Osteoblast (primary cell): ENCODE results near the gene EMC9. TPM values are rescaled to one million over a fixed set of nuclear protein-coding genes. Genes with fewer than 3 reads are reported as not detected.
A peak's percentile ranks its signal among the peaks of the same experiment; 100 is the strongest.

Experiments
- DNase-seq: peaks from one replicate; pipeline ENCODE4 v3.0.0; 2011; ENCODE audit warnings: low spot score, mixed read lengths; ENCODE audit not compliant: insufficient read length; ENCODE audit errors: missing footprints
- H2AFZ ChIP-seq: 2 replicates; pipeline ENCODE4 v1.6.0; 2011; ENCODE audit warnings: mild to moderate bottlenecking, low read length
- H3K27ac ChIP-seq: 2 replicates; pipeline ENCODE4 v1.5.1; 2011; ENCODE audit warnings: mild to moderate bottlenecking, low read depth, low read length, moderate library complexity
- H3K27me3 ChIP-seq: 2 replicates; pipeline ENCODE4 v1.6.0; 2012; ENCODE audit warnings: mild to moderate bottlenecking, control low read depth, inconsistent platforms, low read length, moderate library complexity; ENCODE audit not compliant: insufficient read depth
- H3K36me3 ChIP-seq: 2 replicates; pipeline ENCODE4 v1.5.1; 2011; ENCODE audit warnings: mild to moderate bottlenecking, low read length, control low read depth, moderate library complexity; ENCODE audit not compliant: insufficient read depth
- H3K4me1 ChIP-seq: 2 replicates; pipeline ENCODE4 v1.5.1; 2011; ENCODE audit warnings: mild to moderate bottlenecking, low read length, control low read depth, moderate library complexity; ENCODE audit not compliant: insufficient read depth
- H3K4me2 ChIP-seq: 2 replicates; pipeline ENCODE4 v1.6.0; 2011; ENCODE audit warnings: mild to moderate bottlenecking, low read length; ENCODE audit not compliant: insufficient read depth
- H3K4me3 ChIP-seq: fragments of 200-600 bp; sonication (generic); 3 replicates; pipeline ENCODE4 v1.5.1; 2012; ENCODE audit warnings: mild to moderate bottlenecking, low read length, inconsistent platforms; ENCODE audit not compliant: insufficient read depth
- H3K79me2 ChIP-seq: 2 replicates; pipeline ENCODE4 v1.6.0; 2012; ENCODE audit warnings: mild to moderate bottlenecking, low read length, control low read depth, inconsistent platforms; ENCODE audit not compliant: insufficient read depth
- H3K9me3 ChIP-seq: 2 replicates; pipeline ENCODE4 v1.5.1; 2011; ENCODE audit warnings: low read depth, low read length, control low read depth
- H4K20me1 ChIP-seq: 2 replicates; pipeline ENCODE4 v1.6.0; 2012; ENCODE audit warnings: mild to moderate bottlenecking, low read length, control low read depth; ENCODE audit not compliant: insufficient read depth
- total RNA-seq: library from RNA; depleted of rRNA; stranded (reverse); fragments of >200 nt; gene quantifications from 2 replicates; pipeline ENCODE4 v1.2.3, GENCODE V29; 2012
- TF ChIP-seq, protein P1 (sequence below): IDR thresholded peaks from 2 replicates; pipeline ENCODE4 v1.5.1; 2011; ENCODE audit warnings: mild to moderate bottlenecking, low read depth, low read length, moderate library complexity; ENCODE audit errors: extremely low read depth

The EMC9 gene
- total RNA-seq, 1 donor = 6.9 TPM

DNA sequence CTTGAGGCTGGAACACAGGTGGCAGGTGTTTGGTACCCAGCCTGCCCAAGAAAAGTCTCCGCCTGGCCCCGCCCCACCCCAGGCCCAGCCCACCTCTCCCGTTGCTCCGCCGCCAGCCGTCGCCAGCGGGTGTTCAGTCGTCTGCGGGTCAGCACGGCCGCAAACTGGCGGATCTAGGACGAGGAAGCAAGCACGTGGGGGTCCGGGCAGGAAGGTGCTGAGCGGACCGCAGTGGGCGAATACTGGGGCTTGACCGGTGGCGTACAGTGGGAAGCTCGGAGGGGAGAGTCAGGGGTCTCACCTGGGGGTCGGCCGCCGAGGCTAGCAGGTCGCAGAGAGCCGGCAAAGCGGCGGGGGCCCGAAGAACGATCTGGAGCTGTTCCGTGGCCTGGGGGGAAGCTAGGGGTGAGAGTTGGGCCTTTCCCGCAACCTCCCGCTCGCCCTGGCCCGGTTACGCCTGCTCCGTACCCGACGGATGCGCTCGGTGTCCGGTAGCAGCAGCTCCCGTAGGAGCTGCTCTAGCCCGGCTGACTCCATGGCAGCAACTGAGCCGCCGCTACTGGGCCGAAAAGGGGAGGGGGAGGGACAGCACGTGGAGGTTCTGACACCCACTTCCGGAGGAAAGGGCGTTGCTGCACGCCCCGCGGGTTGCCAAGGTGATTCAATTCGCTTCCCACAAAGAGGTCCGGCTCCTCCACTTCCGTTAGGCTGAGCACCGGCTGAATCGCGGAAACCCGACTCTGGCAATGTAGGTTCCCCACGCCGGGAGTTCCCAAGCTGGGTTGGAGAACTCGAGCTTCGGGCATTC, 47.1 kb upstream of the EMC9 start, which contains the start of gene IPO4:
IPO4 (minus strand) TSS at position 566 of the 808 bp plus-strand sequence; CDS start at position 537, 29 bp downstream.
- Histone ChIP-seq H3K4me2 (peak within 1 kb of the TSS; percentile 86), H3K9me3 (no peaks in the 10 kb centered on the region), H4K20me1 (peaks cover 4% of the 10 kb centered on the region), H2AFZ (peak within 1 kb of the TSS; percentile 64), H3K27me3 (no peaks in the 10 kb centered on the region), H3K27ac (peak within 1 kb of the TSS; percentile 74), H3K36me3 (peaks cover 48% of the 10 kb centered on the region), H3K79me2 (peaks cover 40% of the 10 kb centered on the region), H3K4me3 (peak within 1 kb of the TSS; percentile 90), H3K4me1 (peaks cover 11% of the 10 kb centered on the region)
- peak; percentile 100 for DNase-seq
- TF ChIP-seq, protein P1, sequence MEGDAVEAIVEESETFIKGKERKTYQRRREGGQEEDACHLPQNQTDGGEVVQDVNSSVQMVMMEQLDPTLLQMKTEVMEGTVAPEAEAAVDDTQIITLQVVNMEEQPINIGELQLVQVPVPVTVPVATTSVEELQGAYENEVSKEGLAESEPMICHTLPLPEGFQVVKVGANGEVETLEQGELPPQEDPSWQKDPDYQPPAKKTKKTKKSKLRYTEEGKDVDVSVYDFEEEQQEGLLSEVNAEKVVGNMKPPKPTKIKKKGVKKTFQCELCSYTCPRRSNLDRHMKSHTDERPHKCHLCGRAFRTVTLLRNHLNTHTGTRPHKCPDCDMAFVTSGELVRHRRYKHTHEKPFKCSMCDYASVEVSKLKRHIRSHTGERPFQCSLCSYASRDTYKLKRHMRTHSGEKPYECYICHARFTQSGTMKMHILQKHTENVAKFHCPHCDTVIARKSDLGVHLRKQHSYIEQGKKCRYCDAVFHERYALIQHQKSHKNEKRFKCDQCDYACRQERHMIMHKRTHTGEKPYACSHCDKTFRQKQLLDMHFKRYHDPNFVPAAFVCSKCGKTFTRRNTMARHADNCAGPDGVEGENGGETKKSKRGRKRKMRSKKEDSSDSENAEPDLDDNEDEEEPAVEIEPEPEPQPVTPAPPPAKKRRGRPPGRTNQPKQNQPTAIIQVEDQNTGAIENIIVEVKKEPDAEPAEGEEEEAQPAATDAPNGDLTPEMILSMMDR = no peak

DNA sequence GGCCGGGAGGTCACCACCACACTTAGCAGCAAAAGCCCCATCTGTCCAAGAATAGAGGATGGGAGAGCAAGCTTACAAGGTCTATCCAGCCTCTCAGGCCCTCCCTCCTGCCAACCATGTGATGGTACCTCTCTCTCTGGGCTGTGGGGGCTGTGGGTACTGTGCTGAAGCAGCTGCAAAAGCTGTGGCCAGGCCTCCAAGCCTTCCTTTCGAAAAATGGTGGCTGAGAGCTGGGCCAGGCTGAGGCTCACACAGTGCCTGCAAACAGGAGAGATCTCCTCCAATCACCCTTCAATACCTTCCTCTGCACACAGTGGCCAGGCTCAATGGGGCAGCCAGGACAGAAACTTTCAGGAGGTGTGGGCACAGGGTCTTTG, 46.1 kb upstream of the EMC9 start:
- Histone ChIP-seq H3K27me3 (no peaks in the 10 kb centered on the region), H3K27ac (peak overlapping the region; percentile 74), H3K4me1 (peaks cover 11% of the 10 kb centered on the region), H3K9me3 (no peaks in the 10 kb centered on the region), H3K36me3 (peaks cover 48% of the 10 kb centered on the region), H3K4me2 (peak overlapping the region; percentile 86), H2AFZ (no peak overlapping the region), H4K20me1 (peaks cover 4% of the 10 kb centered on the region), H3K4me3 (peak overlapping the region; percentile 90), H3K79me2 (peaks cover 33% of the 10 kb centered on the region)
- TF ChIP-seq, protein P1 = no peak
- DNase-seq = no peak

DNA sequence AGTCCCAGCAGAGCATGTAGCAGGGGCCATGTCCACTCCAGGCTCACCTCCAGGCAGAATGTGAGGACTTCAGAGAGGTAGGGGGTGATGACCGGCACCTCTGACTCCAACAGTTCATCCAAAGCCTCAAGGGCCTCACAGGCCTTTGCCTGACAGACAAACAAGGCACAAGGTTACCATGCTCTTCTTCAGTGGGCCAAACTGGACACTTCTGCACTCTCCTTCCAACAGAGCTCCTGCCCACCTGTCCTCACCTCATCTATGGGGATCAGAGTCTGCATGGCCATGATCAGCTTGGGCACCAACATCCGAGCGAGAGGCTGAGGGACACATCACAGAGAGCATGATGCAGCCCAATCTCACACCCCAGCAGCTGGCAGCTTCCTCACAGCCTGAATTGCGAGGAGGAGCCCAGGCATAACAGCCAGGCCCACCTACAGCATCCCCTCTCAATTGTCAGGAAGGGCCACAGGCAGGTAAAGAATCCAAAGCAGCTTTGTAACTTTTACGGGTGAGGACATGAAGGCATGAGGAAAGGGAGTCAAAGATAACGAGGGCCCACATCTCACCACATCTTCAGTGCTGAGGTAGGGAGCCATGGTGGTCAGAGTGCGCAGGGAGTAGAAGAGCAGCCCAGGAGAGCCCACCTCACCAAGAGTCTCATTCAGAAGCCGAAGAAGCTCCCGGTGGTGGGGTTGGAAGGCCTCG, 45.6 kb upstream of the EMC9 start:
- TF ChIP-seq, protein P1 = no peak
- Histone ChIP-seq H3K4me2 (peak overlapping the region; percentile 86), H3K4me1 (peaks cover 11% of the 10 kb centered on the region), H3K27ac (no peak overlapping the region), H3K9me3 (no peaks in the 10 kb centered on the region), H2AFZ (no peak overlapping the region), H3K4me3 (no peak overlapping the region), H3K27me3 (no peaks in the 10 kb centered on the region), H3K36me3 (peaks cover 47% of the 10 kb centered on the region), H3K79me2 (peaks cover 28% of the 10 kb centered on the region), H4K20me1 (peaks cover 4% of the 10 kb centered on the region)
- DNase-seq = no peak

DNA sequence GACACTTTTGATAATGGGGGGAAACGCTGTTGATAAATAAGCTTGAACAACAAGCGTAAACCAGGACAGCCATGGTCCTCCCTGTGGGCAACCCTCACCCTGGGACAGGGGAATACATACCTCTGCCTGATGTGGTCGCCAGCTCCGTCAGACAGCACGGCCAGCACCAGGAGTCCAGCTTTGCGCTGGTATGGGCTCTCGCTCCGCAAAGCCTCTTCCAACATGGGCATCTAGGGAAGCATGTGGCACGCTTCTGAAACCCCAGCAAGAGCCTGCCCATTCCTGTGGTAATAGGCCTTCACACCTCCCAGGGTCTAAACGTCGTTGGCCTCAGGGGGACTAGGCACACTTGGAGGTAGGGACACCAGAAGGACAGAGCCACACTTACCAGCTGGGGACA, 44.4 kb upstream of the EMC9 start:
- H3K79me2 ChIP-seq = peaks cover 25% of the 10 kb centered on the region
- peaks cover 11% of the 10 kb centered on the region for H3K4me1 ChIP-seq
- no peaks in the 10 kb centered on the region for H3K9me3 ChIP-seq
- no peak overlapping the region for H3K27ac ChIP-seq
- no peak overlapping the region for H3K4me2 ChIP-seq
- TF ChIP-seq, protein P1 = no peak
- H3K36me3 ChIP-seq = peaks cover 58% of the 10 kb centered on the region
- no peak for DNase-seq
- H4K20me1 ChIP-seq = peaks cover 4% of the 10 kb centered on the region
- H3K4me3 ChIP-seq = no peak overlapping the region
- H2AFZ ChIP-seq = no peak overlapping the region
- H3K27me3 ChIP-seq = no peaks in the 10 kb centered on the region
